Smooth muscle cell (in vitro differentiated cells): ENCODE data around the gene BUD23. TPM values are rescaled to one million over a fixed set of nuclear protein-coding genes. Genes with fewer than 3 reads are reported as not detected.

Experiments used
- DNase-seq: peaks from one replicate; lab custom pipeline; 2025; ENCODE audit not compliant: unreplicated experiment; lab: John Stamatoyannopoulos, UW
- H2AFZ ChIP-seq: fragments of 200-600 bp; sonication (generic); 2 replicates; pipeline ENCODE4 v1.6.0; 2016; ENCODE audit warnings: antibody characterized with exemption, low read depth, mild to moderate bottlenecking
- H3F3A ChIP-seq: fragments of 200-600 bp; sonication (generic); 2 replicates; pipeline ENCODE4 v1.6.0; 2017; ENCODE audit warnings: antibody characterized with exemption, low read depth
- H3K27ac ChIP-seq: fragments of 200-600 bp; sonication (generic); 2 replicates; pipeline ENCODE4 v1.5.1; 2016; ENCODE audit warnings: low read depth, mild to moderate bottlenecking
- H3K27me3 ChIP-seq: fragments of 200-600 bp; sonication (generic); 2 replicates; pipeline ENCODE4 v1.6.1; 2016; ENCODE audit warnings: low read depth, mild to moderate bottlenecking
- H3K36me3 ChIP-seq: fragments of 200-600 bp; sonication (generic); 2 replicates; pipeline ENCODE4 v1.5.1; 2016; ENCODE audit warnings: low read depth
- H3K4me1 ChIP-seq: fragments of 200-600 bp; sonication (generic); 2 replicates; pipeline ENCODE4 v1.5.1; 2016; ENCODE audit warnings: low read depth
- H3K4me2 ChIP-seq: fragments of 200-600 bp; sonication (generic); 2 replicates; pipeline ENCODE4 v1.6.0; 2016; ENCODE audit warnings: mild to moderate bottlenecking
- H3K4me3 ChIP-seq: fragments of 200-600 bp; sonication (generic); 2 replicates; pipeline ENCODE4 v1.5.1; 2016; ENCODE audit warnings: mild to moderate bottlenecking
- H3K79me2 ChIP-seq: fragments of 200-600 bp; sonication (generic); 2 replicates; pipeline ENCODE4 v1.6.0; 2016; ENCODE audit warnings: low read depth, mild to moderate bottlenecking
- H3K9ac ChIP-seq: fragments of 200-600 bp; sonication (generic); 2 replicates; pipeline ENCODE4 v1.6.0; 2016; ENCODE audit warnings: low read depth
- H3K9me3 ChIP-seq: fragments of 200-600 bp; sonication (generic); replicated peaks from 2 replicates; pipeline ENCODE4 v1.5.1; 2016; ENCODE audit warnings: low read depth
- H4K20me1 ChIP-seq: fragments of 200-600 bp; sonication (generic); 2 replicates; pipeline ENCODE4 v1.6.0; 2016; ENCODE audit warnings: low read depth
- CTCF ChIP-seq: fragments of 200-600 bp; sonication (generic); IDR thresholded peaks from 2 replicates; pipeline ENCODE4 v1.5.1; 2017; ENCODE audit warnings: borderline replicate concordance, mild to moderate bottlenecking, antibody characterized with exemption; ENCODE audit not compliant: insufficient read depth, poor library complexity, severe bottlenecking
- WGBS: methylation state at CpG from one replicate; pipeline ENCODE4 v1.1.7; 2016; ENCODE audit warnings: low lambda C conversion rate; 5-methylcytosine and 5-hydroxymethylcytosine counted together
- polyA plus RNA-seq: library from polyadenylated mRNA; unstranded; fragments of >200 nt; fragmentation: Nextera tagmentation; extraction: Ambion mirVana; gene quantifications from 2 replicates; pipeline ENCODE4 v1.2.1, GENCODE V29; 2016
- total RNA-seq: library from RNA; depleted of rRNA; stranded (reverse); fragments of >200 nt; gene quantifications from 2 replicates; pipeline ENCODE4 v1.2.3, GENCODE V29; 2014

The BUD23 gene
- total and polyA plus RNA-seq, 2 experiments from 2014 or later: 43.0 to 116 TPM

- Histone ChIP-seq H3K27ac (no peak overlapping the region), H3K79me2 (no peaks in the 10 kb centered on the region), H3K4me1 (peaks cover 9% of the 10 kb centered on the region), H3K27me3 (peaks cover 5% of the 10 kb centered on the region), H3K4me3 (no peak overlapping the region), H2AFZ (no peak overlapping the region), H3F3A (no peaks in the 10 kb centered on the region), H3K36me3 (no peaks in the 10 kb centered on the region), H4K20me1 (no peaks in the 10 kb centered on the region), H3K4me2 (no peak overlapping the region), H3K9me3 (no peaks in the 10 kb centered on the region), H3K9ac (no peak overlapping the region)
- WGBS: 96% methylated on average over 13 of the region's 14 CpGs
- DNase-seq: no peak
- no peak for TF ChIP-seq CTCF
Observed at GRCh38 chr7:73736885-73737284, 53.5 kb downstream of the BUD23 start.

GRCh38 chr7:73737491-73738219 is 54.3 kb downstream of the BUD23 start:
- Histone ChIP-seq H3K36me3 (no peaks in the 10 kb centered on the region), H3K79me2 (no peaks in the 10 kb centered on the region), H3K9me3 (no peaks in the 10 kb centered on the region), H3K27me3 (peaks cover 11% of the 10 kb centered on the region), H4K20me1 (no peaks in the 10 kb centered on the region), H2AFZ (no peak overlapping the region), H3K4me2 (peak overlapping the region; percentile 96), H3K4me3 (peak overlapping the region; percentile 88), H3K4me1 (peaks cover 17% of the 10 kb centered on the region), H3F3A (no peaks in the 10 kb centered on the region), H3K9ac (no peak overlapping the region), H3K27ac (no peak overlapping the region)
- TF ChIP-seq CTCF: no peak
- 85% methylated on average over 17 of the region's 17 CpGs for WGBS
- DNase-seq: no peak

- Histone ChIP-seq H3K4me2 (peak overlapping the region; percentile 96), H3K4me3 (peak overlapping the region; percentile 88), H3K36me3 (no peaks in the 10 kb centered on the region), H4K20me1 (no peaks in the 10 kb centered on the region), H3K9me3 (no peaks in the 10 kb centered on the region), H2AFZ (peak overlapping the region; percentile 98), H3K79me2 (no peaks in the 10 kb centered on the region), H3K27me3 (peaks cover 16% of the 10 kb centered on the region), H3K27ac (peak overlapping the region; percentile 44), H3K9ac (peak overlapping the region; percentile 67), H3K4me1 (peaks cover 19% of the 10 kb centered on the region), H3F3A (no peaks in the 10 kb centered on the region)
- WGBS: 4% methylated on average over 21 of the region's 24 CpGs
- peak; percentile 30 for DNase-seq
- TF ChIP-seq CTCF: no peak
Observed at GRCh38 chr7:73738220-73738611, 54.8 kb downstream of the BUD23 start.
